Measurements from ENCODE around the gene GNG13. TPM values are rescaled to one million over a fixed set of nuclear protein-coding genes. Genes with fewer than 3 reads are reported as not detected.
"Not testable (repeated sequence)": the region's sequence is repeated elsewhere in the genome, so short reads cannot be mapped to it uniquely, and the experiment has no call there.

GNG13 gene
- total RNA-seq, 6 experiments from 2014 or later, result not detected

- TF ChIP-seq CTCF (IDR thresholded peaks at IDR 0.05), result no peak
- DNase-seq, result no peak
- Mint-ChIP-seq H3K36me3 (ENCODE audit: low read depth) (peaks cover 5% of the 10 kb centered on the region; the same call in 1 of the 2 replicates), H3K4me3 (no peak overlapping the region), H3K9me3 (no peaks in the 10 kb centered on the region), H3K4me1 (ENCODE audit: low read depth) (no peaks in the 10 kb centered on the region; the same call in 1 of the 2 replicates), H3K27me3 (ENCODE audit: insufficient read depth) (peaks cover 17% of the 10 kb centered on the region), H3K27ac (no peak overlapping the region)
These were observed 44.1 kb downstream of the GNG13 start for GRCh38 chr16:756428-756827.

- H3K27ac Mint-ChIP-seq, result no peak overlapping the region
- H3K4me1 Mint-ChIP-seq (ENCODE audit: low read depth), result no peaks in the 10 kb centered on the region; the same call in 1 of the 2 replicates
- peaks cover 5% of the 10 kb centered on the region; the same call in 1 of the 2 replicates for H3K36me3 Mint-ChIP-seq (ENCODE audit: low read depth)
- no peak for TF ChIP-seq CTCF (IDR thresholded peaks at IDR 0.05)
- H3K4me3 Mint-ChIP-seq, result no peak overlapping the region
- peaks cover 14% of the 10 kb centered on the region for H3K27me3 Mint-ChIP-seq (ENCODE audit: insufficient read depth)
- H3K9me3 Mint-ChIP-seq, result no peaks in the 10 kb centered on the region
- DNase-seq, result no peak
These were observed 45.9 kb downstream of the GNG13 start for GRCh38 chr16:754656-755055.

GRCh38 chr16:754121-754607, 46.4 kb downstream of the GNG13 start:
- not testable (repeated sequence) for H3K9me3 Mint-ChIP-seq; H3K27ac Mint-ChIP-seq; H3K4me1 Mint-ChIP-seq (ENCODE audit: low read depth); DNase-seq; H3K4me3 Mint-ChIP-seq; H3K36me3 Mint-ChIP-seq (ENCODE audit: low read depth)
- peaks cover 12% of the 10 kb centered on the region for H3K27me3 Mint-ChIP-seq (ENCODE audit: insufficient read depth)

- TF ChIP-seq CTCF (IDR thresholded peaks at IDR 0.05), result no peak
- H3K27me3 Mint-ChIP-seq (ENCODE audit: insufficient read depth), result peaks cover 12% of the 10 kb centered on the region
- no peaks in the 10 kb centered on the region for H3K9me3 Mint-ChIP-seq
- peaks cover 6% of the 10 kb centered on the region; the same call in 1 of the 2 replicates for H3K4me1 Mint-ChIP-seq (ENCODE audit: low read depth)
- peaks cover 5% of the 10 kb centered on the region; the same call in 1 of the 2 replicates for H3K36me3 Mint-ChIP-seq (ENCODE audit: low read depth)
- no peak overlapping the region for H3K27ac Mint-ChIP-seq
- H3K4me3 Mint-ChIP-seq, result no peak overlapping the region
- DNase-seq, result no peak
These were observed 48.6 kb downstream of the GNG13 start for GRCh38 chr16:752007-752312.

- Mint-ChIP-seq H3K4me1 (ENCODE audit: low read depth) (peaks cover 6% of the 10 kb centered on the region; the same call in 1 of the 2 replicates), H3K36me3 (ENCODE audit: low read depth) (peaks cover 2% of the 10 kb centered on the region; the same call in 1 of the 2 replicates), H3K4me3 (no peak overlapping the region), H3K27me3 (ENCODE audit: insufficient read depth) (peaks cover 12% of the 10 kb centered on the region), H3K9me3 (no peaks in the 10 kb centered on the region), H3K27ac (no peak overlapping the region)
- TF ChIP-seq CTCF (IDR thresholded peaks at IDR 0.05), result no peak
- no peak for DNase-seq
These were observed 49.2 kb downstream of the GNG13 start for GRCh38 chr16:751152-752006.

- H3K4me3 Mint-ChIP-seq, result no peak overlapping the region
- peaks cover 6% of the 10 kb centered on the region; the same call in 1 of the 2 replicates for H3K4me1 Mint-ChIP-seq (ENCODE audit: low read depth)
- no peak overlapping the region for H3K27ac Mint-ChIP-seq
- H3K9me3 Mint-ChIP-seq, result no peaks in the 10 kb centered on the region
- H3K27me3 Mint-ChIP-seq (ENCODE audit: insufficient read depth), result peaks cover 7% of the 10 kb centered on the region
- TF ChIP-seq CTCF (IDR thresholded peaks at IDR 0.05), result no peak
- H3K36me3 Mint-ChIP-seq (ENCODE audit: low read depth), result no peaks in the 10 kb centered on the region
- DNase-seq, result no peak
These were observed 50.0 kb downstream of the GNG13 start for GRCh38 chr16:750485-750884.

All from HFFc6 (cell line).